Dendritic cell treated with granulocyte-macrophage colony-stimulating factor and Interleukin-4, amounts not matched to agents 40 ng/mL and 50 ng/mL, for 4 days (primary cell): Measurements from ENCODE around the gene IFI6.
A peak's percentile ranks its signal among the peaks of the same experiment; 100 is the strongest.
"Not testable (repeated sequence)": the region's sequence is repeated elsewhere in the genome, so short reads cannot be mapped to it uniquely, and the experiment has no call there.

Source experiments
- H3K27ac Mint-ChIP-seq: one replicate; pipeline ENCODE4 v1.8.0; 2022; ENCODE audit warnings: mild to moderate bottlenecking, mixed read lengths
- H3K27me3 Mint-ChIP-seq: one replicate; pipeline ENCODE4 v1.8.0; 2022; ENCODE audit warnings: mild to moderate bottlenecking, mixed read lengths
- H3K36me3 Mint-ChIP-seq: one replicate; pipeline ENCODE4 v1.8.0; 2022; ENCODE audit warnings: low read depth, mixed read lengths
- H3K4me1 Mint-ChIP-seq: one replicate; pipeline ENCODE4 v1.8.0; 2022; ENCODE audit warnings: low read depth, mixed read lengths
- H3K4me3 Mint-ChIP-seq: one replicate; pipeline ENCODE4 v1.8.0; 2022; ENCODE audit warnings: mild to moderate bottlenecking, moderate library complexity, mixed read lengths
- H3K9me3 Mint-ChIP-seq: one replicate; pipeline ENCODE4 v1.8.0; 2022; ENCODE audit warnings: mixed read lengths
- intact Hi-C: fragments of 100-400 bp; cut with micrococcal nuclease; formaldehyde crosslinking; loops from one replicate; pipeline ENCODE4 v1.15.0; 2022

The IFI6 gene

GRCh38 chr1:27671964-27672749 lies at the start of gene IFI6:
Gene IFI6 (minus strand): TSS chr1:27672192. CDS start chr1:27669314, 2,878 bp downstream.
- Mint-ChIP-seq H3K27ac (peak within 1 kb of the TSS; percentile 82), H3K9me3 (no peaks in the 10 kb centered on the region), H3K36me3 (peaks cover 6% of the 10 kb centered on the region), H3K4me1 (peaks cover 46% of the 10 kb centered on the region), H3K27me3 (no peaks in the 10 kb centered on the region), H3K4me3 (peak within 1 kb of the TSS; percentile 76)
- intact Hi-C loops: loop anchor here (2.0 kb wide), 1 partner anchor 53 kb away; the partner anchor contains the start of gene FAM76A

DNA sequence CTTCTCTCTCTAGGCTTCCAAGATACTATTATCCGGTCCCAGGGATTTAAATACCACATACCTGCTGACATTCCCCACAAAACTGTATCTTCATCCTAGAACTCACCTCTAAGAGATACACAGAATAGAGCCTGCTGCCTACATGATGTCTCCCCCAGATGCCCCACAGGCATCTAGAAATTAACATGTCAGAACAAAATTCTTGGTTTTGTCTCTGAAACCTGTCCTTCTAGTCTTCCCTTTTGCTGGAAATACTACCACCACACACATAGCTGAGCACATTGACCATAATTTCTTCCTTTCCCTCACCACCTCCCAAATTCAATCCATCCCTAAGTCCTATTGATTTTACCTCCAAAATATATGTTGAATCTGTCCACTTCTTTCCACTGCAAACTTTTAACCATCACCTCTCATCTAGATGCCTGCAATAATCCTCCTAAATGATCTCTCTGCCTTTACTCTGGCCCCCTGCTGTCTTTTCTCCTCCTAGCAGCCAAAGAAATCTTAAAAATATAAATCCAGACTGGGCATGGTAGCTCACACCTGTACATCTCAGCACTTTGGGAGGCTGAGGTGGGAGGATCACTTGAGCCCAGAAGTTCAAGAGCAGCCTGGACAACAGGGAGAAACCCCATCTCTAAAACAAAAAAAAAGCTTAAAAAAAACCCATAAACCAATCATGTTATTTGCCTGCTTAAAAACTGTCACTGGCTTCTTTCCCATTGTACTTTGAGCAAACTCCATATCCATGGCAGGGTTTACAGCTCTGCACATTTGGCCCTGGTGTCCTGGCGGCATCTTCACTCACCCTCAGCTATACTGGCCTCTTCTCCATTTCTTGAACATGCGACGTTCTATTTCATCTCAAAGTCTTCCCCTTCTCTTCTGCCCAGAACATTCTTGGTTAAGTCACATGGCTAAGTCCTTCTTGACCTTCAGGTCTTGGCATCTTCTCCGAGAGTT lies 47.6 kb upstream of the IFI6 start:
- Mint-ChIP-seq H3K9me3 (peaks cover 17% of the 10 kb centered on the region), H3K27ac (no peak overlapping the region), H3K4me3 (no peak overlapping the region), H3K27me3 (peaks cover 23% of the 10 kb centered on the region), H3K36me3 (no peaks in the 10 kb centered on the region), H3K4me1 (no peaks in the 10 kb centered on the region)
- intact Hi-C loops: no loop called here

- Mint-ChIP-seq H3K27ac (no peak overlapping the region), H3K27me3 (peaks cover 23% of the 10 kb centered on the region), H3K9me3 (peaks cover 17% of the 10 kb centered on the region), H3K4me3 (no peak overlapping the region), H3K4me1 (no peaks in the 10 kb centered on the region), H3K36me3 (no peaks in the 10 kb centered on the region)
- intact Hi-C loops: no loop called here
Measured at GRCh38 chr1:27716262-27716895, 44.4 kb upstream of the IFI6 start.

- Mint-ChIP-seq H3K36me3 (no peaks in the 10 kb centered on the region), H3K4me3 (no peak overlapping the region), H3K4me1 (no peaks in the 10 kb centered on the region), H3K27me3 (peaks cover 13% of the 10 kb centered on the region), H3K27ac (no peak overlapping the region), H3K9me3 (peaks cover 17% of the 10 kb centered on the region)
- intact Hi-C loops: no loop called here
Measured at GRCh38 chr1:27713869-27714513, 42.0 kb upstream of the IFI6 start.

- H3K4me1 Mint-ChIP-seq: no peaks in the 10 kb centered on the region
- H3K9me3 Mint-ChIP-seq: peaks cover 17% of the 10 kb centered on the region
- H3K27me3 Mint-ChIP-seq: peaks cover 13% of the 10 kb centered on the region
- no peak overlapping the region for H3K27ac Mint-ChIP-seq
- no peak overlapping the region for H3K4me3 Mint-ChIP-seq
- H3K36me3 Mint-ChIP-seq: no peaks in the 10 kb centered on the region
- intact Hi-C loops: no loop called here
Measured at GRCh38 chr1:27713139-27713725, 41.2 kb upstream of the IFI6 start.

GRCh38 chr1:27710574-27710973 lies 38.6 kb upstream of the IFI6 start:
- Mint-ChIP-seq H3K27ac (no peak overlapping the region), H3K9me3 (peaks cover 2% of the 10 kb centered on the region), H3K4me3 (no peak overlapping the region)

DNA sequence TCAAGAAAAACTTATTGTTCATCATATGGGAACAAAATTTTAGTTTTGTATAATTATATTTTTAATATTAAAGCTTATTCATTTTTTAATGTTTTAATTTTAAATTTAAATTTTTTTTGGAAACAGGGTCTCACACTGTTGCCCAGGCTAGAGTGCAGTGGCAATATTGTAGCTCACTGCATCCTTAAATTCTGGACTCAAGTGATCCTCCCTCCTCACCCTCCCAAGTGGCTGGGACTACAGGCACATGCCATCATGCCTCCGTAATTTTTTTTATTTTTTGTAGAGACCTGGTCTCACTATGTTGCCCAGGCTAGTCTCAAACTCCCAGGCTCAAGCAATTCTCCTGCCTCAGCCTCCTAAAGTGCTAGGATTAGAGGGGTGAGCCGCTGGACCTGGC lies 33.6 kb upstream of the IFI6 start:
- Mint-ChIP-seq H3K4me1 (no peaks in the 10 kb centered on the region), H3K27me3 (peaks cover 12% of the 10 kb centered on the region), H3K36me3 (peaks cover 5% of the 10 kb centered on the region), H3K4me3 (no peak overlapping the region), H3K9me3 (peaks cover 11% of the 10 kb centered on the region), H3K27ac (no peak overlapping the region)
- intact Hi-C loops: no loop called here

More at GRCh38 chr1:27710574-27710973, 38.6 kb upstream of the IFI6 start:
- no peaks in the 10 kb centered on the region for H3K36me3 Mint-ChIP-seq
- H3K4me1 Mint-ChIP-seq: no peaks in the 10 kb centered on the region
- peaks cover 8% of the 10 kb centered on the region for H3K27me3 Mint-ChIP-seq
- intact Hi-C loops: no loop called here

DNA sequence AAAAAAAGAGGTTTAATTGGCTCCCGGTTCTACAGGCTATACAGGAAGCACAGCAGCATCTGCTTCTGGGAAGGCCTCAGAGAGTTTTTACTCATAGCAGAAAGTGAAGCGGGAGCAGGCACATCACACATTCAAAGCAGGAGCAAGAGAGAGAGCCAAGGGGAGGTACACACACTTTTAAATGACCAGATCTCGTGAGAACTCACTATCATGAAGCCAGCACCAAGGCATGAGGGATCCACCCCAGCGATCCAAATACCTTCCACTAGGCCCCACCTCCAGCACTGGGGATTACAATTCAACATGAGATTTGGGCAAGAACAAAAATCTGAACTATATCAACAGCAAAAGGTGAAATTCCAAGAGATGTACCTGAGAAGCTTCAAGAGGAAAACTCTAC lies 33.0 kb upstream of the IFI6 start:
- H3K27ac Mint-ChIP-seq: no peak overlapping the region
- H3K27me3 Mint-ChIP-seq: peaks cover 15% of the 10 kb centered on the region
- H3K9me3 Mint-ChIP-seq: peaks cover 11% of the 10 kb centered on the region
- intact Hi-C loops: no loop called here
- peaks cover 5% of the 10 kb centered on the region for H3K36me3 Mint-ChIP-seq
- H3K4me3 Mint-ChIP-seq: no peak overlapping the region
- H3K4me1 Mint-ChIP-seq: no peaks in the 10 kb centered on the region

- H3K4me3 Mint-ChIP-seq, intact Hi-C loops, H3K9me3 Mint-ChIP-seq, H3K4me1 Mint-ChIP-seq, H3K36me3 Mint-ChIP-seq, H3K27ac Mint-ChIP-seq: not testable (repeated sequence)
- H3K27me3 Mint-ChIP-seq: peaks cover 12% of the 10 kb centered on the region
Measured at GRCh38 chr1:27696835-27697234, 24.8 kb upstream of the IFI6 start.

DNA sequence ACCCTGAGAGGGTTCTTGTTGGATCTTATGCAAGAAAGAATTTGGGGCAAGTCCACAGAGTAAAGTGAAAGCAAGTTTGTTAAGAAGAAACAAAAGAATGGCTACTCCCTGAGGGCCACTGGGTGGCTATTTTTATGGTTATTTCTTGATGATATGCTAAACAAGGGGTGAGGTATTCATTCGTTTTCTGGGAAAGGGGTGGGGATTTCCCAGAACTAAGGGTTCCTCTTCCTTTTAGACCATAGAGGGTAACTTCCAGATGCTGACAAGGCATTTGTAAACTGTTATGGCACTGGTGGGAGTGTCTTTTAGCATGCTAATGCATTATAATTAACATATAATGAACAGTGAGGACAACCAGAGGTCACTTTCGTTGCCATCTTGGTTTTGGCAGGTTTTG lies 18.2 kb upstream of the IFI6 start:
- peaks cover 13% of the 10 kb centered on the region for H3K9me3 Mint-ChIP-seq
- peaks cover 4% of the 10 kb centered on the region for H3K27me3 Mint-ChIP-seq
- peaks cover 10% of the 10 kb centered on the region for H3K4me1 Mint-ChIP-seq
- H3K36me3 Mint-ChIP-seq: no peaks in the 10 kb centered on the region
- intact Hi-C loops: no loop called here
- no peak overlapping the region for H3K27ac Mint-ChIP-seq
- no peak overlapping the region for H3K4me3 Mint-ChIP-seq

DNA sequence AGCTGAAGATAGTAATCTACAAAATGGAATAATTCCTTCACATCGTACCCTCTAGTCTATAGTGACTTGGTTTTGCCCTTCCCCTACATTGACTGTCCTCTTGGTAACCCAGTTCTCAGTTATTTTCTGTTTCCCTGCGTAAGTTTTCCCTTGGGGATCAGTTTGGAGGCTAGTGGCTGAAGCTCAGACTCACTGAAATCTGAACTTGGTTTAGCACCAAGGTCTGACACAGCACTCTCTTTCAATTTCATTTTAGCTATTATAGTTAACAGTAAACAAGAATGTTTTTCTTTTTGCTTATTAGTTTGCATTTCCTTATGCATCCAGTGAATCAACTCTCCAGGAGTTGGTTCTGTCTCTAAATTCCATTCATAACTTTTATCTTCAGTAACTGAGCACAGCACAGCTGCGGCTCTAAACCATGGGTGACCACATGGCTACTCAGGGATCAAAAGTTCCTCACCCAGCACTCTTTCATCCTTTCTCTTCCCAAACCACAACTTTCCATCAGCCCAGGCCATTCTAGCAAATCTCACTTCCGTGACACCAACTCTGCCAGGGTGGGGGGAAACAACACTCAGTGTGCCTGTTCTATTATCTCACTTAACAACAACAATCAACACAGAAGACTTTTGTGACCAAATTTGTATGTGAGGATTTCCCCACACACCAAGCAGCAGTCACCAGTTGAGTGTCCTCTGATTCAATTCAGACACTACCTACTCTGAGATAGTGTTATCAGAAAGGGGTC lies 17.6 kb upstream of the IFI6 start:
- Mint-ChIP-seq H3K27ac (no peak overlapping the region), H3K36me3 (no peaks in the 10 kb centered on the region), H3K9me3 (peaks cover 13% of the 10 kb centered on the region), H3K27me3 (peaks cover 7% of the 10 kb centered on the region), H3K4me3 (no peak overlapping the region), H3K4me1 (peaks cover 10% of the 10 kb centered on the region)
- intact Hi-C loops: no loop called here

- H3K9me3 Mint-ChIP-seq: peaks cover 13% of the 10 kb centered on the region
- H3K27me3 Mint-ChIP-seq: peaks cover 7% of the 10 kb centered on the region
- H3K27ac Mint-ChIP-seq: no peak overlapping the region
- H3K4me1 Mint-ChIP-seq: peaks cover 10% of the 10 kb centered on the region
- no peaks in the 10 kb centered on the region for H3K36me3 Mint-ChIP-seq
- no peak overlapping the region for H3K4me3 Mint-ChIP-seq
- intact Hi-C loops: no loop called here
Measured at GRCh38 chr1:27687906-27688305, 15.9 kb upstream of the IFI6 start.
